H1 (cell line): ENCODE results near the gene AKR7A2. TPM values are rescaled to one million over a fixed set of nuclear protein-coding genes. Genes with fewer than 3 reads are reported as not detected.

Experiments
- TBP ChIP-seq: IDR thresholded peaks from 2 replicates; pipeline ENCODE4 v1.6.1; 2011; ENCODE audit warnings: low read depth, low read length, improper control_type of control experiment
- polyA plus RNA-seq, 7 experiments: library from polyadenylated mRNA; depleted of rRNA in 3 of 7; stranded (reverse) in 5 of 7; unstranded in 2 of 7; fragments of >200 nt in 5 of 7; fragments of 200-250 nt in 2 of 7; gene quantifications; 1 replicate in 5 of 7; 2 replicates in 1 of 7; 4 replicates in 1 of 7; pipeline versions ENCODE4 v1.2.1 to v1.2.3, GENCODE V29; 2011 to 2013; ENCODE audit warnings: missing spikeins in 2 of 7, mixed read lengths in 2 of 7
- total RNA-seq: library from RNA; stranded (reverse); fragmentation: NEBNext Ultra II Directional; extraction: Animal tissue kit (Norgen Biotek cat#: 25700); gene quantifications from 2 replicates; pipeline ENCODE4 v1.2.1, GENCODE V29; 2021

AKR7A2 gene
- total and polyA plus RNA-seq, 2 of the 8 experiments (the other 6 are each of a cell fraction or from before 2014, with no cell fraction given): 32.0 to 48.3 TPM

GRCh38 chr1:19342894-19343616 is 31.1 kb upstream of the AKR7A2 start (continued):
- TF ChIP-seq TBP: no peak
